PC-3 (cell line): ENCODE data around the gene CNTFR. TPM values are rescaled to one million over a fixed set of nuclear protein-coding genes. Genes with fewer than 3 reads are reported as not detected.

ENCODE experiments used
- ATAC-seq: fragments of 200-7000 bp; cut with Tn5 transposase; 2 replicates; pipeline ENCODE4 v1.9.1; 2020; ENCODE audit warnings: mild to moderate bottlenecking, moderate library complexity
- BruUV-seq: library from RNA; stranded (reverse); fragments of 400-500 nt; replicated peaks from 2 replicates; lab custom pipeline; 2021; lab: Mats Ljungman, UMichigan
- CTCF ChIA-PET: fragments of 300-600 bp; sonication (Branson Sonifier 250); formaldehyde crosslinking; loops from one replicate; lab custom pipeline; 2022; ENCODE audit warnings: antibody characterized with exemption; lab: Charles Lee
- POLR2A ChIA-PET: fragments of 300-600 bp; sonication (Branson Sonifier 250); formaldehyde crosslinking; loops from one replicate; lab custom pipeline; 2022; ENCODE audit warnings: antibody characterized with exemption; ENCODE audit not compliant: unreplicated experiment; lab: Charles Lee
- DNase-seq: peaks from one replicate; pipeline ENCODE4 v3.0.0-alpha.2; 2015
- H2AFZ ChIP-seq: fragments of 300-600 bp; sonication (generic); 2 replicates; pipeline ENCODE4 v1.6.0; 2016; ENCODE audit warnings: antibody characterized with exemption, low read length
- H3F3A ChIP-seq: fragments of 300-600 bp; sonication (generic); one replicate; pipeline ENCODE4 v1.6.0; 2017; ENCODE audit warnings: antibody characterized with exemption, low read length, control low read depth, mild to moderate bottlenecking; ENCODE audit not compliant: unreplicated experiment
- H3K27ac ChIP-seq: fragments of 300-600 bp; sonication (generic); 2 replicates; pipeline ENCODE4 v1.5.1; 2016; ENCODE audit warnings: mild to moderate bottlenecking, low read length
- H3K27me3 ChIP-seq: fragments of 300-600 bp; sonication (generic); 2 replicates; pipeline ENCODE4 v1.6.1; 2016; ENCODE audit warnings: low read length, mixed read lengths
- H3K36me3 ChIP-seq: fragments of 300-600 bp; sonication (generic); 2 replicates; pipeline ENCODE4 v1.6.1; 2016; ENCODE audit warnings: low read depth, mixed run types, low read length, mixed read lengths
- H3K4me1 ChIP-seq: fragments of 300-600 bp; sonication (generic); 2 replicates; pipeline ENCODE4 v1.5.1; 2016; ENCODE audit warnings: low read length; ENCODE audit not compliant: insufficient read depth
- H3K4me2 ChIP-seq: fragments of 300-600 bp; sonication (generic); 2 replicates; pipeline ENCODE4 v1.6.0; 2016; ENCODE audit warnings: low read length
- H3K4me3 ChIP-seq: fragments of 300-600 bp; sonication (generic); 2 replicates; pipeline ENCODE4 v1.5.1; 2016; ENCODE audit warnings: mild to moderate bottlenecking, low read length, mixed read lengths
- H3K79me2 ChIP-seq: fragments of 300-600 bp; sonication (generic); 2 replicates; pipeline ENCODE4 v1.6.1; 2017; ENCODE audit warnings: low read length, mixed read lengths
- H3K9ac ChIP-seq: fragments of 300-600 bp; sonication (generic); 2 replicates; pipeline ENCODE4 v1.6.0; 2016; ENCODE audit warnings: mild to moderate bottlenecking, low read length
- H3K9me2 ChIP-seq: fragments of 300-600 bp; sonication (generic); replicated peaks from 2 replicates; pipeline ENCODE4 v1.6.1; 2016; ENCODE audit warnings: mixed run types, low read length, mixed read lengths
- H3K9me3 ChIP-seq: fragments of 300-600 bp; sonication (generic); 2 replicates; pipeline ENCODE4 v1.6.1; 2016; ENCODE audit warnings: low read length, mixed read lengths
- H4K20me1 ChIP-seq: fragments of 300-600 bp; sonication (generic); 2 replicates; pipeline ENCODE4 v1.6.1; 2016; ENCODE audit warnings: low read length, mixed read lengths
- EZH2 ChIP-seq: fragments of 300-600 bp; sonication (generic); IDR thresholded peaks from one replicate; pipeline ENCODE4 v1.6.1; 2017; ENCODE audit warnings: antibody characterized with exemption, mild to moderate bottlenecking, low read length; ENCODE audit not compliant: unreplicated experiment
- EZH2phosphoT487 ChIP-seq: fragments of 300-600 bp; sonication (generic); IDR thresholded peaks from 2 replicates; pipeline ENCODE4 v1.6.1; 2018; ENCODE audit warnings: mild to moderate bottlenecking, antibody characterized with exemption, low read length, borderline replicate concordance
- intact Hi-C: fragments of 100-400 bp; cut with micrococcal nuclease; formaldehyde crosslinking; loops from 2 replicates; pipeline ENCODE4 v1.9.0; 2023
- total RNA-seq: library from RNA; depleted of rRNA; stranded (reverse); fragments of >200 nt; gene quantifications from 2 replicates; pipeline ENCODE4 v1.2.3, GENCODE V29; 2014
- TF ChIP-seq, protein P1 (sequence below): fragments of 300-600 bp; sonication (generic); conservative IDR thresholded peaks from 2 replicates; pipeline ENCODE4 v1.5.1; 2017; ENCODE audit warnings: antibody characterized with exemption, low read depth, mild to moderate bottlenecking, low read length

The CNTFR gene
- total RNA-seq, 1 experiment from 2014 or later: not detected

DNA sequence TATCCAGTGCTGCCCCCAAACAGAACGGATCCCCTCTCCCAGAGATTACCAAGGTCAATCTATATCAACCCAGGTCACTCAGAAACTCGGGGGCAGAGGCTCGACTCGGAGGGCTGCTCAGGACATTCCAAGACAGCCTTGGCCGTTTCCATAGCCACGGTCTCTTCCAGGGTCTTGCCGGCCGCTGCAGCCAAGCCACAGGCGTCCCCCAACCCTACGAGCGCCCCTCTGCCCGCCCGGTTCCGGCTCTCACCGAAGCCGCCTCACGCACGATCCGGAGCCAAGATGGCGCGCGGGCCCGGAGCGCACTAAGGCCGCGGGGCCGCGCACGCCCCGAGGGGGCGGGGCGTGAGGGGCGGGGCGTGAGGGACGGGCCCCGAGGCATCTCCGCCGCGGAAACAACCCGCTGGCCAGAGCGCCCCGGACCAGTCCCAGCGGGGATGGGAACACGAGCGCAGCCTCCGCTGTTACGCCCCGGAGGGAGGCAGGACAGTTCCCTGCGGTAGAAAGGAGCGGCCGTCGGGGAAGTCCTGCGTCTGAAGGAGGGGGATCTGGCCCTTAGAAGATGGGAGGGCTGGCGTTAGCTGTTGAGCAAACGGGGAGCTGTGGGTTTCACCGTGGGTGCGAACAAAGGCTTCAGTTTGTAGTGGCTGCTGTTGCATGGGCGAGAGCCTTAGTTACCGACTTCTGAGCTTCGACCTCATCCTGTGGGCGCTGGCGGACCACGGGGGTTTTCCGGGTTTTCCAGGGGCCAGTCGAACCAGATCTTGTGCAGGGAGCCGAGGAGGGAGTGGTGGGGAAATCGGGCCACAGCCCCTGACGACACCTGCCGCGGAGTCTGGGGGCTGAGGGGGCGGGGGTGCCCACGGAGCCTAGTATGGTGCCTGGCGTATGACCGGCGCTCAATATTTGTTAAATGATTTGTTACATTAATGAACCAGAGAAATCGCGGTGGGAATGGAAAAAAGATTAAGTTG is 22.6 kb upstream of the CNTFR start, which contains the start of gene RPP25L:
TSS of gene RPP25L (minus strand) at position 287 of the 977 bp plus-strand sequence. CDS start 801 bp downstream, outside the sequence.
- Histone ChIP-seq H3K9ac (peak within 1 kb of the TSS; percentile 97), H3K79me2 (peaks cover 18% of the 10 kb centered on the region), H3K4me2 (peak within 1 kb of the TSS; percentile 96), H3K27ac (peak within 1 kb of the TSS; percentile 32; the same call in 1 of the 2 replicates), H3F3A (no peaks in the 10 kb centered on the region), H3K27me3 (no peaks in the 10 kb centered on the region), H3K9me3 (no peaks in the 10 kb centered on the region), H3K4me3 (peak within 1 kb of the TSS; percentile 87), H3K9me2 (no peaks in the 10 kb centered on the region), H2AFZ (peak within 1 kb of the TSS; percentile 88), H3K4me1 (peaks cover 15% of the 10 kb centered on the region; the same call in 1 of the 2 replicates), H4K20me1 (no peaks in the 10 kb centered on the region), H3K36me3 (no peaks in the 10 kb centered on the region)
- TF ChIP-seq EZH2 (no peak), EZH2phosphoT487 (no peak)
- TF ChIP-seq, protein P1, sequence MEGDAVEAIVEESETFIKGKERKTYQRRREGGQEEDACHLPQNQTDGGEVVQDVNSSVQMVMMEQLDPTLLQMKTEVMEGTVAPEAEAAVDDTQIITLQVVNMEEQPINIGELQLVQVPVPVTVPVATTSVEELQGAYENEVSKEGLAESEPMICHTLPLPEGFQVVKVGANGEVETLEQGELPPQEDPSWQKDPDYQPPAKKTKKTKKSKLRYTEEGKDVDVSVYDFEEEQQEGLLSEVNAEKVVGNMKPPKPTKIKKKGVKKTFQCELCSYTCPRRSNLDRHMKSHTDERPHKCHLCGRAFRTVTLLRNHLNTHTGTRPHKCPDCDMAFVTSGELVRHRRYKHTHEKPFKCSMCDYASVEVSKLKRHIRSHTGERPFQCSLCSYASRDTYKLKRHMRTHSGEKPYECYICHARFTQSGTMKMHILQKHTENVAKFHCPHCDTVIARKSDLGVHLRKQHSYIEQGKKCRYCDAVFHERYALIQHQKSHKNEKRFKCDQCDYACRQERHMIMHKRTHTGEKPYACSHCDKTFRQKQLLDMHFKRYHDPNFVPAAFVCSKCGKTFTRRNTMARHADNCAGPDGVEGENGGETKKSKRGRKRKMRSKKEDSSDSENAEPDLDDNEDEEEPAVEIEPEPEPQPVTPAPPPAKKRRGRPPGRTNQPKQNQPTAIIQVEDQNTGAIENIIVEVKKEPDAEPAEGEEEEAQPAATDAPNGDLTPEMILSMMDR: no peak
- BruUV-seq: TSS peak; percentile 78
- ChIA-PET CTCF (interaction anchor here (0.7 kb wide), 1 partner anchor 17 kb away, joined by 4 read pairs; the partner anchor contains the start of gene ARID3C), POLR2A (no interaction called here)
- DNase-seq (peak; percentile 86), ATAC-seq (peak; percentile 91)
- intact Hi-C loops: loop anchor here (1.0 kb wide), 1 partner anchor 8 kb away; the partner anchor contains the start of gene DCTN3

DNA sequence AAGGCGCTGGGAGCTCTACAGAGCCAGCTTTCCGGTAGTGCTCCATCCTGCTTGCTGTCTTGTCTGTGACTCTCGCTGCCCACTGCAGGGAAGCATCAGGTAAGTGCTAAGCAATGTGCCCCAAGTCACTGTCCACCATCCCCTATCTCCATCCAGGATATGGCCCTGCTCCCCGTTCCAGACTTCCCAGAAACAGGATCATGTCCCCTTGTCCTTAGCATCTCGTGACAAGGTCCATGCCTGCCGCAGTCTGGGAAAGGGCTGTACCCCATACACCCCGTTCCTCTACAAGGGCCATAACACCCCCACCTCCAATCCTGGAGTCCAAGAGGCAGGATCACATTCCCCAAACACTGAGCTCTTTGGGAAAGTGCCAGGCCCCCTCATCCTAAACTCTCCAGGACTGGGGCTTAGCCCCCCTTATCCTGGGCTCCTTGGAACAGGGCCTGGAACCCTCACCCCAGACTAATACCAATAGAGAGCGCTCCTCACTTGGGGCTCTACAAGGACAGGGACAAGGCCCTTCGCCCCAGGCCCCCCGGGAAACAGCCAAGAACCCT is 21.8 kb upstream of the CNTFR start:
- TF ChIP-seq EZH2phosphoT487: no peak
- no peak for TF ChIP-seq EZH2
- TF ChIP-seq, protein P1: no peak
- Histone ChIP-seq H3K9me2 (no peaks in the 10 kb centered on the region), H3K4me3 (peak overlapping the region; percentile 87), H3K9ac (peak overlapping the region; percentile 97), H3K36me3 (no peaks in the 10 kb centered on the region), H3K79me2 (peaks cover 18% of the 10 kb centered on the region), H2AFZ (peak overlapping the region; percentile 88), H3K27ac (peak overlapping the region; percentile 32; the same call in 1 of the 2 replicates), H3F3A (no peaks in the 10 kb centered on the region), H3K9me3 (no peaks in the 10 kb centered on the region), H3K4me1 (peaks cover 15% of the 10 kb centered on the region; the same call in 1 of the 2 replicates), H3K4me2 (peak overlapping the region; percentile 96), H4K20me1 (no peaks in the 10 kb centered on the region), H3K27me3 (no peaks in the 10 kb centered on the region)
- DNase-seq: no peak
- CTCF ChIA-PET: no interaction called here
- intact Hi-C loops: no loop called here
- peak; percentile 4; the same call in 1 of the 2 replicates for ATAC-seq
- BruUV-seq: TSS peak; percentile 71
- POLR2A ChIA-PET: no interaction called here
